ENCODE results near the gene KLF18. TPM values are rescaled to one million over a fixed set of nuclear protein-coding genes. Genes with fewer than 3 reads are reported as not detected.

The KLF18 gene
- total RNA-seq, 4 donors from 2014 or later, result not detected

DNA sequence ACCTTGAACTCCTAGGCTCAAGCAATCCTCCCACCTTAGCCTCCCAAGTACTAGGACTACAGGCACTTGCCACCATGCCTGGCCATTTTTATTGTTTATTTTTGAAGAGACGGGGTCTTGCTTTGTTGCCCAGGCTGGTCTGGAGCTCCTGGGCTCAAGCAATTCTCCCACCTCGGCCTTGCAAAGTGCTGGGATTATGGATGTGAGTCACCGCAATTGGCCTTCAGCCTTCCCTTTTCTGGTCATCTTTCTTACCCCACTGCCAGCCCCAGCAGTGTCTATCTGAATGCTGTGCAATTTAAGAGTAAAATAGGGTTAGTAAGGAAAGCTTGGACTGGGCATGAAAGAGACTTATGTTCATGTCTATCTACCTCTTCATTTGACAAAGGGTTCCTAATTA, 28.9 kb downstream of the KLF18 start:
- no peak overlapping the region for H3K4me3 ChIP-seq
- intact Hi-C loops (cut with DNase I; ENCODE audit: low total_unique reads), result no loop called here

DNA sequence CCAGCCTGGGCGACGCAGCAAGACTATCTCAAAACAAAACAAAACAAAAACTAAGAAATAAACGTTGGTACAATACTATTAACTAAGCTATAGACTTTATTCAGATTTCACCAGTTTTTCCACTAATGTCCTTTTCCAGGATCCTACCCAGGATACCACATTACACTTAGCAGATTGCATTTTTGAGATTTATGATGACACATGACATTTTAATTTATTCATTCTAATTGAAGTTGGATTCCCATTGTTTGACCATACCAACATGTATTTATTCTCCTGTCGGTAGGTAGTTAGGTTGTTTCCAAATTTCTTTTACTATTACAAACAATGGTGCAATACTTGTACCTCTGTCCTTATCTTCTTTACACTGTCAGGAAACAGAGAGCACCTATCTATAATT, 29.6 kb downstream of the KLF18 start:
- peaks cover 1 to 5% (median 2%) of the 10 kb centered on the region in 3 donors for H3K27me3 ChIP-seq
- H3K27ac ChIP-seq, result no peak overlapping the region
- H3K36me3 ChIP-seq, result no peaks in the 10 kb centered on the region
- no peaks in the 10 kb centered on the region for H3K4me1 ChIP-seq
- no peaks in the 10 kb centered on the region for H3K9me3 ChIP-seq
- intact Hi-C loops (cut with DNase I; ENCODE audit: low total_unique reads), result no loop called here
- no peak overlapping the region for H3K4me3 ChIP-seq
- in situ Hi-C loops (cut with MboI; ENCODE audit: low sequenced_read_pairs in 4 of 4), result no loop called here
- DNase-seq (no peak), ATAC-seq (no peak)
- TF ChIP-seq CTCF (IDR thresholded peaks at IDR 0.05 in 4 of 5, conservative IDR thresholded peaks at IDR 0.05 in 1 of 5), result no peak
- no peak for TF ChIP-seq POLR2A (IDR thresholded peaks at IDR 0.05)

More for the DNA sequence above, 28.9 kb downstream of the KLF18 start:
- Histone ChIP-seq H3K36me3 (no peaks in the 10 kb centered on the region), H3K27me3 (peaks cover 0 to 5% (median 2%) of the 10 kb centered on the region in 3 donors), H3K27ac (no peak overlapping the region), H3K4me1 (no peaks in the 10 kb centered on the region), H3K9me3 (no peaks in the 10 kb centered on the region)
- in situ Hi-C loops (cut with MboI; ENCODE audit: low sequenced_read_pairs in 4 of 4), result no loop called here
- DNase-seq (no peak), ATAC-seq (no peak)
- TF ChIP-seq POLR2A (IDR thresholded peaks at IDR 0.05), result no peak
- no peak for TF ChIP-seq CTCF (IDR thresholded peaks at IDR 0.05 in 4 of 5, conservative IDR thresholded peaks at IDR 0.05 in 1 of 5)

DNA sequence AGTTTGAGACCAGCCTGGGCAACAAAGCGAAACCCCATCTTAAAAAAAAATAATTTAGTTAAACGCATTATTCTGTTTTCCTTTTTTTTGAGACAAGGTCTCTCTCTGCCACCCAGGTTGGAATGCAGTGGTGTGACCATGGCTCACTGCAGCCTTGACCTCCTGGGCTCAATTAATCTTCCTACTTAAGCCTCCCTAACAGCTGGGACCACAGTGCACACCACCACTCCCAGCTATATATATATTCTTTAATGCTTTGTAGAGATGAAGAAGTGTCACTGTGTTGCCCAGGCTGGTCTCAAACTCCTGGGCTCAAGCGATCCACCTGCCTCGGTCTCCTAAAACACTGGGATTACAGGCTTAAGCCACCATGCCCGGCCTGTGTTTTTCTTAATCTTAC, 30.5 kb downstream of the KLF18 start:
- Histone ChIP-seq H3K27me3 (peaks cover 6 to 7% (median 6%) of the 10 kb centered on the region in 3 donors), H3K4me3 (no peak overlapping the region), H3K36me3 (no peaks in the 10 kb centered on the region), H3K4me1 (no peaks in the 10 kb centered on the region), H3K27ac (no peak overlapping the region), H3K9me3 (no peaks in the 10 kb centered on the region)
- no peak for ATAC-seq
- TF ChIP-seq CTCF (IDR thresholded peaks at IDR 0.05 in 4 of 5, conservative IDR thresholded peaks at IDR 0.05 in 1 of 5) (no peak), POLR2A (IDR thresholded peaks at IDR 0.05) (no peak)
- in situ Hi-C loops (cut with MboI; ENCODE audit: low sequenced_read_pairs in 4 of 4), result no loop called here
- intact Hi-C loops (cut with DNase I; ENCODE audit: low total_unique reads), result no loop called here
- DNase-seq, result no peak

- no peak for DNase-seq
- in situ Hi-C loops (cut with MboI; ENCODE audit: low sequenced_read_pairs in 4 of 4), result no loop called here
- ATAC-seq, result no peak
Observed at GRCh38 chr1:44108971-44109370, 32.5 kb downstream of the KLF18 start.

More at GRCh38 chr1:44108971-44109370, 32.5 kb downstream of the KLF18 start:
- no peak overlapping the region for H3K27ac ChIP-seq
- H3K27me3 ChIP-seq, result peaks cover 6 to 9% (median 7%) of the 10 kb centered on the region in 3 donors
- no peaks in the 10 kb centered on the region for H3K36me3 ChIP-seq
- intact Hi-C loops (cut with DNase I; ENCODE audit: low total_unique reads), result no loop called here
- no peak overlapping the region for H3K4me3 ChIP-seq
- no peaks in the 10 kb centered on the region for H3K9me3 ChIP-seq
- no peak for TF ChIP-seq CTCF (IDR thresholded peaks at IDR 0.05 in 4 of 5, conservative IDR thresholded peaks at IDR 0.05 in 1 of 5)
- no peak for TF ChIP-seq POLR2A (IDR thresholded peaks at IDR 0.05)
- H3K4me1 ChIP-seq, result no peaks in the 10 kb centered on the region

All from gastrocnemius medialis (tissue), 4 donors.